ENCODE measurements around the gene INAFM2.

INAFM2 gene

GRCh38 chr15:40293905-40294895 lies 29.3 kb upstream of the INAFM2 start:
- Mint-ChIP-seq H3K4me1 (ENCODE audit: low read depth) (peaks cover under 1% of the 10 kb centered on the region), H3K27ac (no peak overlapping the region), H3K36me3 (ENCODE audit: low read depth) (peaks cover 22% of the 10 kb centered on the region), H3K9me3 (no peaks in the 10 kb centered on the region), H3K27me3 (ENCODE audit: low read depth) (no peaks in the 10 kb centered on the region), H3K4me3 (no peak overlapping the region)

DNA sequence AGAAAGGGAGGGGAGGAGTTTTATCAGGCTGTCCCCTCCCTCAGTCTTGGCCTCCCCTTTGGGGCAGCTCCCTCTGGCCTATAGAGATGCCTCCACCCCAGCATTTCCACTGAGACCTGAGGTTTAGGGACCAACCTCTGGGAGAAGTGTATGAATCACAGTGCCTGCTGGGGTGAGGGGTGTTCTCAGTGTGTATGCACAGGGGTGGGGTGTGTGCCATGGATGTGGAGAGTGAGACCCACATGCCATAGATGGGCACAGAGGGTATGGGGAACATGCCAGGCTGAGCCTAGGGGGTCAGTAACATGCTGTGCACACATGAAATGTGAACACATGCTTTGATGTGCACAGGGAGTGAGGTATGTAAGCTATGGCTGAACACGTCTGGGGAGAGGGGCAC lies 28.2 kb upstream of the INAFM2 start:
- Mint-ChIP-seq H3K36me3 (ENCODE audit: low read depth) (peaks cover 28% of the 10 kb centered on the region), H3K27me3 (ENCODE audit: low read depth) (no peaks in the 10 kb centered on the region), H3K9me3 (no peaks in the 10 kb centered on the region), H3K4me1 (ENCODE audit: low read depth) (peaks cover 2% of the 10 kb centered on the region), H3K4me3 (no peak overlapping the region), H3K27ac (no peak overlapping the region)

GRCh38 chr15:40295877-40296560 lies 27.5 kb upstream of the INAFM2 start:
- no peak overlapping the region for H3K27ac Mint-ChIP-seq
- H3K4me3 Mint-ChIP-seq = no peak overlapping the region
- H3K4me1 Mint-ChIP-seq (ENCODE audit: low read depth) = peaks cover 2% of the 10 kb centered on the region
- H3K36me3 Mint-ChIP-seq (ENCODE audit: low read depth) = peaks cover 33% of the 10 kb centered on the region
- H3K9me3 Mint-ChIP-seq = no peaks in the 10 kb centered on the region
- H3K27me3 Mint-ChIP-seq (ENCODE audit: low read depth) = no peaks in the 10 kb centered on the region

GRCh38 chr15:40296561-40297230 lies 26.8 kb upstream of the INAFM2 start:
- peaks cover 38% of the 10 kb centered on the region for H3K36me3 Mint-ChIP-seq (ENCODE audit: low read depth)
- no peak overlapping the region for H3K4me3 Mint-ChIP-seq
- H3K4me1 Mint-ChIP-seq (ENCODE audit: low read depth) = peaks cover 2% of the 10 kb centered on the region
- H3K9me3 Mint-ChIP-seq = no peaks in the 10 kb centered on the region
- no peak overlapping the region for H3K27ac Mint-ChIP-seq
- no peaks in the 10 kb centered on the region for H3K27me3 Mint-ChIP-seq (ENCODE audit: low read depth)

DNA sequence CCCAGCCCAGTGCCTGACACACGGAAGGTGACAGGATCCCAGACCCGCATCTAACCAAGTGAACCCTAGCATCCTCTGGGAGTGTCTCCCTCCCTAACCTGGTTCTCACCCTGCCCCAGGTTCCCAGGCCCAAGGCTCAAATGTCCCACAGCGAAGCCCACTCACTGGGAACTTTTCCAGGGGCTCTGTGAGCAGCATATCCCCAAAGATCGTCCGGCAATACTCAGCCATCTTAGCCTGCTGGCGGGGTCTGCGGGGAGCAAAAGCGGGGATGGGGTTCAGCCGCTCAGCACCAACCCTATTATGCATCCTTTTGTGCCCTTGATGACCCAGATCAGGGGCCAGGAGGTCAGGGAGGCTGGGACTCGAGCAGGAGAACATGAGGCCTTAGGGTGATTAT lies 26.1 kb upstream of the INAFM2 start:
- peaks cover 42% of the 10 kb centered on the region for H3K36me3 Mint-ChIP-seq (ENCODE audit: low read depth)
- H3K27me3 Mint-ChIP-seq (ENCODE audit: low read depth) = no peaks in the 10 kb centered on the region
- H3K9me3 Mint-ChIP-seq = no peaks in the 10 kb centered on the region
- H3K4me3 Mint-ChIP-seq = no peak overlapping the region
- peaks cover 2% of the 10 kb centered on the region for H3K4me1 Mint-ChIP-seq (ENCODE audit: low read depth)
- H3K27ac Mint-ChIP-seq = no peak overlapping the region

DNA sequence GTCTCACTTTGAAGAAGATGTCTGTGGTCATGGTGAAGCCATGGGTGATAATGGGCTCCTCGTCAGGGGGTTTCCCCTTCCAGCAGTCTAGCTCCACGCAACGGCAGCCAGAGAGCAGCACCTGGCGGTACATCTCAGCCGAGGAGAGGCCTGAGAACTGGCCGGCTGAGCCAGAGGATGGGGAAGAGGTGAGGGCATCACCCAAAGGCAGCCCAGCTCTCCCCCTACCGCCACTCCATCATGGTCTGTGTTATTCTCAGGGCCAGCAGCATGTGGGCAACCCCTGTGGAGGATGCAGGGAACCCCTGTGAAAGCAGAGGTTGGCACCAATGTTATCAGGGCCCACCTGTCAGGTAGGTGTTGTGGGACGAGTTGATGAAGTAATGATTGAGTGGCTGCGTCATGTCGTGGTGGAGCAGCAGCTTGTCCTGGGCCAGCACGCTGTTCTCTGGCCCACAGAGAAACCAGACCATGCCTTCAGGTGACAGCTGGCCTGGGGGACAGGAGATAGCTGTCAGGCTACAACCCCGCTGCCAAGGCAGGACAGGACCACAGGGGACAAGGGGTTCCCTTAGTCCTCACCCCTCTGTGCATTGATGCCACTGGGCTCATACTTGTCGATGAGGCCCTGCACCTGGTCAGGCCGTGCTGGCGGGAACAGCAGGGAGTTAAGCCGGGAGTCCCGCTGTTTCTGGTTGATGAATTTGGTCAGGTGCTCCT lies 25.1 kb upstream of the INAFM2 start:
- Mint-ChIP-seq H3K4me3 (no peak overlapping the region), H3K27me3 (ENCODE audit: low read depth) (no peaks in the 10 kb centered on the region), H3K36me3 (ENCODE audit: low read depth) (peaks cover 49% of the 10 kb centered on the region), H3K4me1 (ENCODE audit: low read depth) (peaks cover 2% of the 10 kb centered on the region), H3K9me3 (no peaks in the 10 kb centered on the region), H3K27ac (no peak overlapping the region)

- Mint-ChIP-seq H3K9me3 (no peaks in the 10 kb centered on the region), H3K4me3 (no peak overlapping the region), H3K36me3 (ENCODE audit: low read depth) (peaks cover 52% of the 10 kb centered on the region), H3K27ac (no peak overlapping the region), H3K27me3 (ENCODE audit: low read depth) (no peaks in the 10 kb centered on the region), H3K4me1 (ENCODE audit: low read depth) (peaks cover 11% of the 10 kb centered on the region)
Measured at GRCh38 chr15:40300367-40300766, 23.1 kb upstream of the INAFM2 start.

DNA sequence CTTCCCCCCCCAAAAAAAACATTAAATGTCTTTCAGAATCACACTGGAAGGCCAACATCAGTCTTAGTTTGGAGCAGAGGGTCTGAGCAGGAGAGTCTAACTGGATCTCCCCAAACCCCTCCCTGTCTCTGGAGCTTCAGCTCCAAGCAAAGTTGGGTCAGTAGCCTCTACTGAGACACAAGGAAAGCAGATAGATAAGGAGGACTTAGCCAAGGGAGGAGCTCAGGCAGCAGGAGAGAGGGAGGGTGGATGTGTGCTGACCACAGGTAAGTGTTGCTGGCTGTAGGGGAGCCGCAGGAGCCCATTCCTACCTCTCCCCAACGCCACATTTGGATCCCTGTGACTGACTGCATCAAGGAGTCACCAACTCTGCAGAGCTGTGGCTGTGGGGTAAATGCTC lies 22.7 kb upstream of the INAFM2 start:
- Mint-ChIP-seq H3K9me3 (no peaks in the 10 kb centered on the region), H3K27ac (no peak overlapping the region), H3K36me3 (ENCODE audit: low read depth) (peaks cover 49% of the 10 kb centered on the region), H3K4me1 (ENCODE audit: low read depth) (peaks cover 11% of the 10 kb centered on the region), H3K4me3 (no peak overlapping the region), H3K27me3 (ENCODE audit: low read depth) (no peaks in the 10 kb centered on the region)

DNA sequence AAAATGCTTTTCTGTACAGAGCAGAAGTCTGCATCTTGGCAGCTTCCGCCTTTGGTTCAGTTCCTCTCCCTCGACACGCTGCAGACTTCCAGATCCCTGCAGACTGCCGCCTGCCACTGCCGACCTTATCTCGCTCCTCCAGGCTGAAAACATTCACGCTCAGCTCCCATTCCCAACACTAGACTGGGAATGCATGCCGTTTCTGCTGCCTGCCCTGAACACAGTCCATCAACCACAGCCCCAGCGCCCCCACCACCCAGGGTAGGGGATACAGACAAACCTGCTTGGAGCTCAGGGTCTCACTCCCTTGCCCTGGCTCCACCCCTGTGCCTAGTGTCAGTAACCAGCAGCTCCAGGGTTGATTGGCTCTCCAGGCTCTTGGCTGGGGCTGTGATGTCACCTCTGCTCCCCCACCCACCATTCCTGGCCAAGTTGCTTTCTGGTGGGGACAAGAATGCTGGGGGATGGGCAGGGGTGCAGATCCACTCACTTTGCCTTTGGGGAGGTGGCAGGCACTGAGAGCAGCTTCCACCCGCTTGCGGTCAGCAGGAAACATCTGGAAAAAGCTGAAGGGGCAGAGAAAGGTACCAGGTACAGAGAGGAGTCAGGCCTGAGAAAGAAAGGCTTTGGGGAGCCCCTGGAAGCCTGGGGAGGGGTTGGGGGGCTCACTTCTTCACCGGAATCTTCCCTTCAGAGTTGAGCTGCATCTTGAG lies 21.9 kb upstream of the INAFM2 start:
- Mint-ChIP-seq H3K36me3 (ENCODE audit: low read depth) (peaks cover 49% of the 10 kb centered on the region), H3K27ac (no peak overlapping the region), H3K4me1 (ENCODE audit: low read depth) (peaks cover 19% of the 10 kb centered on the region), H3K4me3 (no peak overlapping the region), H3K27me3 (ENCODE audit: low read depth) (no peaks in the 10 kb centered on the region), H3K9me3 (no peaks in the 10 kb centered on the region)

- Mint-ChIP-seq H3K9me3 (no peaks in the 10 kb centered on the region), H3K4me1 (ENCODE audit: low read depth) (peaks cover 22% of the 10 kb centered on the region), H3K27me3 (ENCODE audit: low read depth) (no peaks in the 10 kb centered on the region), H3K4me3 (no peak overlapping the region), H3K36me3 (ENCODE audit: low read depth) (peaks cover 48% of the 10 kb centered on the region), H3K27ac (no peak overlapping the region)
Measured at GRCh38 chr15:40302288-40302886, 21.1 kb upstream of the INAFM2 start.

GRCh38 chr15:40302981-40303380 lies 20.5 kb upstream of the INAFM2 start:
- peaks cover 47% of the 10 kb centered on the region for H3K36me3 Mint-ChIP-seq (ENCODE audit: low read depth)

DNA sequence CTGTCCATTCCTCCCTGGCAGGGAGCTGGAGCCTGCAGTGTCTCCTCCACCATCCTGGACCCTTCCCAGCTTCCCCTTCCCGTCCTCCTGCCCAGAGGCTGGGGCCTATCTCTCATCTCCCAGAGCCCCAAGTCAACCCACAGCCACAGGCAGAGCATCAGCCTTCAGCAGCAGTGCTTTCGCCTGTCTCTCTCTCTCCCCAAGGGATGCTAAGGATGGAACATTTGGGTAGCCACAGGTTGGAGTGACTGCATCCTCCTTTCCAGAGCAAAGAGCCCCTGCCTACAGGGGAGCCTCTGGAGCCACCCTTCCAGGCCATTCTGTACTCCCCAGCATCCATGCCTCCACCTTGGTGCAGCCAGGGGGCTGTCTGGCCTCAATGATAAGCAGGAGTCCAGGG lies 19.9 kb upstream of the INAFM2 start:
- H3K27me3 Mint-ChIP-seq (ENCODE audit: low read depth) = no peaks in the 10 kb centered on the region
- H3K9me3 Mint-ChIP-seq = no peaks in the 10 kb centered on the region
- H3K36me3 Mint-ChIP-seq (ENCODE audit: low read depth) = peaks cover 46% of the 10 kb centered on the region
- H3K27ac Mint-ChIP-seq = no peak overlapping the region
- no peak overlapping the region for H3K4me3 Mint-ChIP-seq
- peaks cover 24% of the 10 kb centered on the region for H3K4me1 Mint-ChIP-seq (ENCODE audit: low read depth)

More at GRCh38 chr15:40302981-40303380, 20.5 kb upstream of the INAFM2 start:
- Mint-ChIP-seq H3K27me3 (ENCODE audit: low read depth) (no peaks in the 10 kb centered on the region), H3K27ac (no peak overlapping the region), H3K9me3 (no peaks in the 10 kb centered on the region), H3K4me3 (no peak overlapping the region), H3K4me1 (ENCODE audit: low read depth) (peaks cover 22% of the 10 kb centered on the region)

GRCh38 chr15:40305281-40305680 lies 18.2 kb upstream of the INAFM2 start:
- no peaks in the 10 kb centered on the region for H3K27me3 Mint-ChIP-seq (ENCODE audit: low read depth)
- no peaks in the 10 kb centered on the region for H3K9me3 Mint-ChIP-seq
- H3K36me3 Mint-ChIP-seq (ENCODE audit: low read depth) = peaks cover 33% of the 10 kb centered on the region
- H3K4me1 Mint-ChIP-seq (ENCODE audit: low read depth) = peaks cover 37% of the 10 kb centered on the region
- no peak overlapping the region for H3K27ac Mint-ChIP-seq
- peak overlapping the region; percentile 10 for H3K4me3 Mint-ChIP-seq
